ENCODE results near the gene OOSP4B.
"Not testable (repeated sequence)": the region's sequence is repeated elsewhere in the genome, so short reads cannot be mapped to it uniquely, and the experiment has no call there.

OOSP4B gene

GRCh38 chr11:60059521-60060240 is 42.7 kb downstream of the OOSP4B start:
- no peak for DNase-seq (ENCODE audit: low read depth in 2 of 2)

DNA sequence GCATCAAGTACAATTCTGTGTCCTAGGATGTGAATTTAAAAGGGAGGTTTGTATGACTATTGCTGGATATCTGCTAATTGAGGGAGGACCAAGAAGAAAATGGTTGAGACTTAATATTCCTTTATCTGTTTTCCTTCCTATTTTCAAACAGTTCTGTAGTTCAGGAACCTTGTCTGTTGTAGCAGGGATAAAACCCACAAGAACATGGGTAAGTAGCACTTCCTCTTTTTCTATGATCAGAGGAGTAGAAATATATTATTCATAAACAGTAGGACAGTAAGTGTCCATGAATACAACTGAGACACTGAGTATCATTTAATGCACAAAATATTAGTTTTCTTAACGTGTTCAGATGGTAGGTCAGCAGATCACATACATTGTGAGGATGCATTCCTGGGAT is 47.1 kb downstream of the OOSP4B start:
- no peak for DNase-seq (ENCODE audit: low read depth in 2 of 2)

DNA sequence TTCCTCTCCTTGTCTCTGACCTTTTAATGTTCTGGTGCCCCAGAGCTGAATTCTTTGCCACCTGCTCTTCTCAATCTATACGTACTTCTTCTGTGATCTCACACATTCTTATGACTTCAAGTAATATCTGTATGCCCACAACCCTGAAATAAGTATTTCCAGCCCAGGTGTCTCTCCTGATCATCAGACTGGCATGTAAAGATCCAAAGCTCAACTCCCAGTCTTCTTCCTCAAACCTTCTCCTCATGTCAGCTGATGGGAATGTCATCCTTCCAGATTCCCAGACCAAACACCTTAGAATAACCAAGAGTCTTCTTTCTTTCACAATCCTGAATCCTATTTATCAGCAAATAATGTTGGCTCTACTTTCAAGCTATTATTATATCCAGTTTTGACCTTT is 48.8 kb downstream of the OOSP4B start:
- DNase-seq (ENCODE audit: low read depth in 2 of 2), result no peak

GRCh38 chr11:60069450-60069849 is 52.5 kb downstream of the OOSP4B start:
- no peak for DNase-seq (ENCODE audit: low read depth in 2 of 2)

DNA sequence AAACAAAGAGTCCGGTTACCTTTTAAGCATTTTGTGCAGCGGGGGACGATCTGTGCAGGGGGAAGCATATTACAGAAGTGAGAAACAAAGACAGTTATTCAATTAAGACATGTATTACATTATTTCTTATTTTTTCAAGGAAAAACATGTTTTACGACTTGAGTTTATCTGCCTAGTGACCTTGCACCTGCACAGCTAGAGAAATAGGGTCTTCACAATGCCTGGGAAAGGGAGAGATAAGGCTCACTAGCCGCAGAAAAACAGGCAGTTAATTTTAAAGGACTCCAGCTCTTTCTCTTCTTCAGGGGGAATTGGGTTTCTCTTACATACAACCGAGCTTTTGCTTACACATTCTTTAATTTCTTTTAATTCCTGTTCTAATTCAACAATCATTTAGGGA is 54.7 kb downstream of the OOSP4B start:
- DNase-seq (ENCODE audit: low read depth in 2 of 2), result not testable (repeated sequence)

GRCh38 chr11:60077216-60077817 is 60.3 kb downstream of the OOSP4B start:
- DNase-seq (ENCODE audit: low read depth in 2 of 2), result no peak

DNA sequence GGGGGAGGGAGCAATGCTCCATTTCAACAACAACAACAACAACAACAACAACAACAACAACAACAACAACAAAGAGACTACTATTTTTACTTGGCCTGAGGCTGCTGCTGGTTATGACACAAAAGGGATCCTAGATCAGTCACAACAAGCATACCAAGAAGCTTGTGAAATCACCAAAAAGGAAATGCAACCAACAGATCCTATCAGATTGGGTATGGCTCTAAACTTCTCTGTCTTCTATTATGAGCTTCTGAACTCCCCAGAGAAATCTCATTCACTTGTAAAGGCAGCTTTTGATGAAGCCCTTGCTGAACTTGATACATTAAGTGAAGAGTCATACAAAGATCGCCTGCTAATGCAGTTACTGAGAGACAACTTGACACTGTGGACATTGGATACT is 61.0 kb downstream of the OOSP4B start:
- DNase-seq (ENCODE audit: low read depth in 2 of 2), result no peak

DNA sequence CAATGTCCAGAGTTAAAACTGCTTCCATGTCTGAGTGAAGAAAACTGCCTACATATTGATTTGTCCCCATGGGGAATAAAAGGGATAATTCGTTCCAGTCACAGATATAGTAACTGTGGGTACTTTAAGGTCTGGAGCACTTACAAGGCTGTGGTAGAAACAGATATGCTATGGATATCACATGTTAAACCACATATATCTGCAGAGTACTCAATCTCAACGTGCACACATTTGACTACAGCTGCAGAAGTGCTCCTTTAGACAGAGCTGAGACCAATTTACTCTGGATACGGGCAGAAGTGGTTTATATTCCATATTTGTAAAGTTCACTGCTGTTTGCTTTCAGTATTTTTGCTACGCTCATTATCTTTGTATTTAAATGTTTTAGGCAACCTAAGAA is 61.8 kb downstream of the OOSP4B start:
- DNase-seq (ENCODE audit: low read depth in 2 of 2), result no peak

- no peak for DNase-seq (ENCODE audit: low read depth in 2 of 2)
Measured at GRCh38 chr11:60080535-60080934, 63.6 kb downstream of the OOSP4B start.
